ENCODE results near the gene FMN2.

FMN2 gene

GRCh38 chr1:240226102-240226501 lies 134.4 kb downstream of the FMN2 start:
- Histone ChIP-seq H3K27ac (ENCODE audit: extremely low read depth, low read depth, low read length) (no peak overlapping the region), H3K4me3 (ENCODE audit: low read depth, low read length) (no peak overlapping the region), H3K9me3 (ENCODE audit: control insufficient read depth, insufficient read depth, low read depth, low read length) (no peaks in the 10 kb centered on the region), H3K4me1 (ENCODE audit: control insufficient read depth, insufficient read depth, low read length) (no peaks in the 10 kb centered on the region), H3K36me3 (ENCODE audit: control insufficient read depth in 2 of 2, insufficient read depth in 1 of 2, low read length in 2 of 2) (no peaks in the 10 kb centered on the region; a peak in 1 of 3 replicates)
- TF ChIP-seq KLF8 (tag by site-specific recombination; IDR thresholded peaks at IDR 0.05) (no peak), ZFHX2 (tag by site-specific recombination; conservative IDR thresholded peaks at IDR 0.05) (no peak), SETDB1 (IDR thresholded peaks at IDR 0.05; ENCODE audit: insufficient read length, low read length) (peak; percentile 65), ZNF791 (tag by site-specific recombination; IDR thresholded peaks at IDR 0.05) (peak; percentile 99), ZNF404 (tag by site-specific recombination; IDR thresholded peaks at IDR 0.05) (no peak), ZNF174 (tag by site-specific recombination; IDR thresholded peaks at IDR 0.05) (no peak)
- ChIA-PET CTCF (no interaction called here), POLR2A (no interaction called here)

- no peaks in the 10 kb centered on the region for H3K4me1 ChIP-seq (ENCODE audit: control insufficient read depth, insufficient read depth, low read length)
- H3K27ac ChIP-seq (ENCODE audit: extremely low read depth, low read depth, low read length): no peak overlapping the region
- TF ChIP-seq ZNF658 (tag by site-specific recombination; IDR thresholded peaks at IDR 0.05) (no peak), ZNF184 (tag by site-specific recombination; IDR thresholded peaks at IDR 0.05) (no peak), ZBTB49 (tag by site-specific recombination; IDR thresholded peaks at IDR 0.05; ENCODE audit: low read depth) (no peak), ZNF146 (tag by site-specific recombination; IDR thresholded peaks at IDR 0.05) (no peak), ZNF677 (tag by site-specific recombination; IDR thresholded peaks at IDR 0.05) (no peak), ZNF335 (tag by site-specific recombination; conservative IDR thresholded peaks at IDR 0.05) (no peak), ZSCAN5A (tag by site-specific recombination; IDR thresholded peaks at IDR 0.05) (no peak), ZNF2 (tag by site-specific recombination; IDR thresholded peaks at IDR 0.05) (no peak), ZNF221 (tag by site-specific recombination; IDR thresholded peaks at IDR 0.05; ENCODE audit: borderline replicate concordance) (no peak), KLF17 (tag by site-specific recombination; IDR thresholded peaks at IDR 0.05) (no peak), HOXA7 (CRISPR knock-in tag; IDR thresholded peaks at IDR 0.05; ENCODE audit: borderline replicate concordance) (no peak), ZNF837 (tag by site-specific recombination; IDR thresholded peaks at IDR 0.05) (no peak), ZNF654 (tag by site-specific recombination; IDR thresholded peaks at IDR 0.05; ENCODE audit: low read depth) (no peak), MZF1 (tag by site-specific recombination; IDR thresholded peaks at IDR 0.05; ENCODE audit: borderline replicate concordance) (no peak), ZNF16 (tag by site-specific recombination; IDR thresholded peaks at IDR 0.05; ENCODE audit: low read depth) (no peak)
- peaks cover 1 to 10% of the 10 kb centered on the region in 2 experiments for H3K36me3 ChIP-seq (ENCODE audit: control insufficient read depth in 2 of 2, insufficient read depth in 1 of 2, low read length in 2 of 2)
- no peaks in the 10 kb centered on the region for H3K9me3 ChIP-seq (ENCODE audit: control insufficient read depth, insufficient read depth, low read depth, low read length)
- ChIA-PET POLR2A (no interaction called here), CTCF (no interaction called here)
- H3K4me3 ChIP-seq (ENCODE audit: low read depth, low read length): no peak overlapping the region
Observed at GRCh38 chr1:240230816-240231215, 139.1 kb downstream of the FMN2 start.
